SK-N-SH (cell line): ENCODE results near the gene RIN3. TPM values are rescaled to one million over a fixed set of nuclear protein-coding genes. Genes with fewer than 3 reads are reported as not detected.

ENCODE experiments used
- CTCF ChIA-PET: fragments of 300-600, 350-600 bp; formaldehyde crosslinking; extraction: SDS; loops from one replicate; lab custom pipeline; 2021; lab: Yijun Ruan, JAX
- POLR2A ChIA-PET: fragments of 350-600 bp; sonication (Branson Sonifier 250); formaldehyde crosslinking; extraction: SDS; loops from one replicate; lab custom pipeline; 2020; ENCODE audit warnings: antibody characterized with exemption, inconsistent platforms; lab: Yijun Ruan, JAX
- DNase-seq: peaks from one replicate; pipeline ENCODE4 v3.0.0; 2012
- H2AFZ ChIP-seq: fragments of 200-600 bp; sonication (generic); 2 replicates; pipeline ENCODE4 v1.8.1; 2016; ENCODE audit warnings: antibody characterized with exemption, mild to moderate bottlenecking, low read depth
- H3F3A ChIP-seq: fragments of 200-600 bp; sonication (generic); replicated peaks from 2 replicates; pipeline ENCODE3; 2016; ENCODE audit warnings: antibody characterized with exemption, mild to moderate bottlenecking; ENCODE audit not compliant: insufficient read depth
- H3K27ac ChIP-seq, 2 experiments: fragments of 200-500 bp in 1 of 2; fragments of 200-600 bp in 1 of 2; sonication (Bioruptor generic) in 1 of 2; sonication (generic), shearing (Covaris generic) in 1 of 2; 2 replicates each; pipeline versions ENCODE4 v1.5.1 to v1.6.1; 2014 to 2016; ENCODE audit warnings: low read depth in 2 of 2, inconsistent platforms in 1 of 2, low read length in 1 of 2, mild to moderate bottlenecking in 1 of 2, mixed read lengths in 1 of 2
- H3K27me3 ChIP-seq: fragments of 200-600 bp; sonication (generic), shearing (Covaris generic); 2 replicates; pipeline ENCODE4 v1.6.1; 2016; ENCODE audit warnings: mixed run types; ENCODE audit not compliant: insufficient read depth
- H3K36me3 ChIP-seq, 2 experiments: fragments of 200-500 bp in 1 of 2; fragments of 200-600 bp in 1 of 2; sonication (Bioruptor generic) in 1 of 2; sonication (generic) in 1 of 2; replicated peaks in 1 of 2; 2 replicates each; pipeline versions ENCODE3 to v1.5.1; 2014 to 2016; ENCODE audit warnings: low read length in 1 of 2, mild to moderate bottlenecking in 1 of 2; ENCODE audit not compliant: insufficient read depth in 2 of 2, control insufficient read depth in 1 of 2
- H3K4me1 ChIP-seq, 2 experiments: fragments of 200-500 bp in 1 of 2; fragments of 200-600 bp in 1 of 2; sonication (Bioruptor generic) in 1 of 2; sonication (generic), shearing (Covaris generic) in 1 of 2; 2 replicates each; pipeline versions ENCODE4 v1.5.1 to v1.6.1; 2014 to 2016; ENCODE audit warnings: low read depth in 1 of 2, low read length in 1 of 2, mixed run types in 1 of 2; ENCODE audit not compliant: insufficient read depth in 2 of 2, control insufficient read depth in 1 of 2
- H3K4me2 ChIP-seq: fragments of 200-600 bp; sonication (generic), shearing (Covaris generic); 2 replicates; pipeline ENCODE4 v1.6.1; 2017; ENCODE audit warnings: mixed run types
- H3K4me3 ChIP-seq, 2 experiments: fragments of 200-500 bp in 1 of 2; fragments of 200-600 bp in 1 of 2; sonication (Bioruptor generic) in 1 of 2; sonication (generic), shearing (Covaris generic) in 1 of 2; 2 replicates each; pipeline versions ENCODE4 v1.5.1 to v1.8.1; 2014 to 2016; ENCODE audit warnings: low read depth in 2 of 2, inconsistent platforms in 1 of 2, low read length in 1 of 2, mild to moderate bottlenecking in 1 of 2, mixed read lengths in 1 of 2, moderate library complexity in 1 of 2
- H3K79me2 ChIP-seq: fragments of 200-600 bp; sonication (generic); 2 replicates; pipeline ENCODE4 v1.8.1; 2017; ENCODE audit warnings: mild to moderate bottlenecking; ENCODE audit not compliant: insufficient read depth
- H3K9ac ChIP-seq: fragments of 200-600 bp; sonication (generic); 2 replicates; pipeline ENCODE4 v1.6.1; 2017; ENCODE audit warnings: mixed run types
- H3K9me2 ChIP-seq: fragments of 200-600 bp; sonication (generic); 2 replicates; pipeline ENCODE4 v1.6.1; 2017; ENCODE audit warnings: mixed run types
- H3K9me3 ChIP-seq: fragments of 200-600 bp; sonication (generic); 2 replicates; pipeline ENCODE4 v1.6.1; 2017; ENCODE audit warnings: mixed run types, mild to moderate bottlenecking, moderate library complexity
- H4K20me1 ChIP-seq: fragments of 200-600 bp; sonication (generic); 2 replicates; pipeline ENCODE4 v1.6.1; 2017; ENCODE audit warnings: mild to moderate bottlenecking, mixed run types; ENCODE audit not compliant: insufficient read depth
- CHD2 ChIP-seq: fragments of 150-350 bp; IDR thresholded peaks from 2 replicates; pipeline ENCODE4 v1.6.1; 2018; ENCODE audit warnings: low read length; ENCODE audit not compliant: partially characterized antibody
- CTCF ChIP-seq: fragments of 200-600 bp; sonication (generic); IDR thresholded peaks from 2 replicates; pipeline ENCODE4 v1.6.1; 2017; ENCODE audit warnings: antibody characterized with exemption, mild to moderate bottlenecking, moderate library complexity
- EP300 ChIP-seq, 2 experiments: IDR thresholded peaks; 2 replicates each; pipeline versions ENCODE4 v1.4.0 to v1.6.1; 2012; ENCODE audit warnings: borderline replicate concordance in 1 of 2, low read depth in 1 of 2, low read length in 1 of 2
- EZH2phosphoT487 ChIP-seq: fragments of 200-600 bp; sonication (generic); IDR thresholded peaks from 2 replicates; pipeline ENCODE4 v1.6.1; 2017; ENCODE audit warnings: low read depth, mixed run types, mild to moderate bottlenecking, antibody characterized with exemption, moderate library complexity, borderline replicate concordance
- FOXJ3 ChIP-seq: sonication (generic); formaldehyde crosslinking; IDR thresholded peaks from 2 replicates; pipeline ENCODE4 v1.5.1; 2020; ENCODE audit warnings: mild to moderate bottlenecking, missing genetic modification reagents
- FOXM1 ChIP-seq: IDR thresholded peaks from 2 replicates; pipeline ENCODE4 v1.4.0; 2012; ENCODE audit warnings: low read depth, mild to moderate bottlenecking
- MAX ChIP-seq: IDR thresholded peaks from 2 replicates; pipeline ENCODE4 v1.4.0; 2012; ENCODE audit warnings: low read depth
- MXI1 ChIP-seq: IDR thresholded peaks from 2 replicates; pipeline ENCODE4 v1.6.1; 2012; ENCODE audit warnings: mild to moderate bottlenecking, low read depth, low read length, improper control_type of control experiment
- NFIC ChIP-seq: IDR thresholded peaks from 2 replicates; pipeline ENCODE4 v1.4.0; 2012; ENCODE audit warnings: borderline replicate concordance
- RAD21 ChIP-seq: IDR thresholded peaks from 2 replicates; pipeline ENCODE4 v1.6.1; 2012; ENCODE audit warnings: mild to moderate bottlenecking, low read length
- RFX5 ChIP-seq: IDR thresholded peaks from 2 replicates; pipeline ENCODE4 v1.6.1; 2012; ENCODE audit warnings: mild to moderate bottlenecking, improper control_type of control experiment, low read length
- TEAD4 ChIP-seq: IDR thresholded peaks from 2 replicates; pipeline ENCODE4 v1.4.0; 2012; ENCODE audit warnings: mild to moderate bottlenecking, borderline replicate concordance; ENCODE audit not compliant: insufficient read depth
- USF2 ChIP-seq: fragments of 150-350 bp; IDR thresholded peaks from 2 replicates; pipeline ENCODE4 v1.6.1; 2017; ENCODE audit warnings: antibody characterized with exemption, low read length, low read depth, borderline replicate concordance
- WGBS: methylation state at CpG from one replicate; pipeline ENCODE4 v1.1.6; 2017; ENCODE audit warnings: low lambda C conversion rate; 5-methylcytosine and 5-hydroxymethylcytosine counted together
- polyA plus RNA-seq, 3 experiments: library from polyadenylated mRNA; depleted of rRNA; stranded (reverse); fragments of >200 nt; gene quantifications; 2 replicates each; pipeline ENCODE4 v1.2.3, GENCODE V29; 2012
- TF ChIP-seq, protein P1 (sequence below): IDR thresholded peaks from 2 replicates; pipeline ENCODE4; 2012

RIN3 gene
- polyA plus RNA-seq, 1 of the 3 experiments (the other 2 are of a cell fraction), result 12.4 TPM

DNA sequence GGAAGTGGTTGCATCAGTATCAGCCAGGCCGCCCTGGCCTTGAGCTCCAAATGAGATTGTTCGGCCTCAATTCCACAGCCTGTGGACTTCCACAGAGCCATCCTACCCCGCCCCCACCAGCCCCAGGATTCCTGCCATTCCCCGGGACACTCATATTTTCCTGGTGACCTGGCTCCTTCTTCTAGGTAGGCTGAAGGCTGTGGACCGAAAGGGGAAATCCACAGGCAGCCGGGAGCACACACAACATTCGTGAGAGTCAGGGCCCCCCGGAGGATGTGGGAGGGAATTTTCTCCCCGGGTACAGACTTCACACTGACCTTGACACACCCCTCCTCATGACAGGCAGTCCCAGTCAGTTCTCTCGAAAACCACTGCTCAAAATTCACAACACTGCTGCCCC is 39.9 kb downstream of the RIN3 start:
- H3K4me3 ChIP-seq, result no peak overlapping the region
- no peak overlapping the region for H3K4me2 ChIP-seq
- H3K79me2 ChIP-seq, result peaks cover 6% of the 10 kb centered on the region; the same call in 1 of the 2 replicates
- H3F3A ChIP-seq, result peaks cover 4% of the 10 kb centered on the region
- no peaks in the 10 kb centered on the region for H4K20me1 ChIP-seq
- ChIA-PET CTCF (no interaction called here), POLR2A (no interaction called here)
- no peaks in the 10 kb centered on the region for H3K9me2 ChIP-seq
- H3K27ac ChIP-seq, result no peak overlapping the region
- DNase-seq, result no peak
- 43% methylated on average over 7 of the region's 10 CpGs for whole genome bisulfite sequencing
- no peak overlapping the region for H2AFZ ChIP-seq
- H3K27me3 ChIP-seq, result no peaks in the 10 kb centered on the region
- H3K36me3 ChIP-seq, result peaks cover 9 to 12% of the 10 kb centered on the region in 2 experiments
- TF ChIP-seq CTCF (peak; percentile 26; the same call in 1 of the 2 replicates), EP300 (IDR thresholded peaks at IDR 0.05; ENCODE audit: borderline replicate concordance in 1 of 2, low read depth in 1 of 2, low read length in 1 of 2) (no peak), TEAD4 (no peak)
- H3K9me3 ChIP-seq, result no peaks in the 10 kb centered on the region
- H3K9ac ChIP-seq, result no peak overlapping the region
- peaks cover 0 to 5% of the 10 kb centered on the region in 2 experiments; a peak in 1 of 4 replicates for H3K4me1 ChIP-seq

DNA sequence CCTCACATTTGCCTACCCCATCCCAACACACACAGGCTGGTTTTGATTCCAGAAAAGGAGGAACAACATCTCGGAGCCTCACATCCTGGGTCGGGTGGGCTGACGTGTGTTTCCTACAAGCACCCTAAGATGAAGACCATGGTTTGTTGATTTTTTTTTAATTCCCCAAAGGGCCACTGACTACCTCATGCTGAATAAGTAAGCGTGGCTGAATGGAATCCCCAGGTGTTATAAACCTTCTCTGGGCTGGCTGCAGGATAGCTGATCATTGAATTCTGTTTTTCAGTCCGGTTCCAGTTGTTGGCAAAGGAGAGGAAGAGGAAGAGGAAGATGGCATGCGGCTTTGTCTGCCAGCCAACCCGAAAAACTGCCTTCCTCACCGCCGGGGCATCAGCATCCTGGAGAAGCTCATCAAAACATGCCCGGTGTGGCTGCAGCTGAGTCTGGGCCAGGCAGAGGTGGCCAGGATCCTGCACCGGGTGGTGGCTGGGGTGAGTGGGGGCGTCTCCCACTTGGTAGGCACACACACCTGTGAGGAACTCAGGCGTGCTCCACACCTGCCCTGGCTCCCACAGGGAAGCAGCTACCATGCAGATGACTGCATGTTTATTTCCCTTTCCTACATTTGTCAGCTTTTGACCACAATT is 42.0 kb downstream of the RIN3 start:
- Histone ChIP-seq H3F3A (peaks cover 2% of the 10 kb centered on the region), H3K9me3 (no peaks in the 10 kb centered on the region), H3K9ac (no peak overlapping the region), H3K27ac (no peak overlapping the region), H4K20me1 (no peaks in the 10 kb centered on the region), H3K4me3 (no peak overlapping the region), H3K9me2 (no peaks in the 10 kb centered on the region), H3K4me2 (no peak overlapping the region), H2AFZ (no peak overlapping the region), H3K36me3 (peaks cover 14 to 17% of the 10 kb centered on the region in 2 experiments), H3K79me2 (peaks cover 6% of the 10 kb centered on the region; the same call in 1 of the 2 replicates), H3K4me1 (peaks cover 0 to 5% of the 10 kb centered on the region in 2 experiments; a peak in 1 of 4 replicates), H3K27me3 (no peaks in the 10 kb centered on the region)
- WGBS, result 77% methylated on average over 11 of the region's 13 CpGs
- ChIA-PET CTCF (interaction anchor here (1.3 kb wide), 1 partner anchor 9 kb away, joined by 3 read pairs; no protein-coding TSS in a partner anchor), POLR2A (no interaction called here)
- TF ChIP-seq NFIC, result no peak
- TF ChIP-seq CHD2, result no peak
- TF ChIP-seq FOXM1, result no peak
- TF ChIP-seq RAD21, result no peak
- TF ChIP-seq RFX5, result no peak
- TF ChIP-seq MXI1, result no peak
- TF ChIP-seq, protein P1, sequence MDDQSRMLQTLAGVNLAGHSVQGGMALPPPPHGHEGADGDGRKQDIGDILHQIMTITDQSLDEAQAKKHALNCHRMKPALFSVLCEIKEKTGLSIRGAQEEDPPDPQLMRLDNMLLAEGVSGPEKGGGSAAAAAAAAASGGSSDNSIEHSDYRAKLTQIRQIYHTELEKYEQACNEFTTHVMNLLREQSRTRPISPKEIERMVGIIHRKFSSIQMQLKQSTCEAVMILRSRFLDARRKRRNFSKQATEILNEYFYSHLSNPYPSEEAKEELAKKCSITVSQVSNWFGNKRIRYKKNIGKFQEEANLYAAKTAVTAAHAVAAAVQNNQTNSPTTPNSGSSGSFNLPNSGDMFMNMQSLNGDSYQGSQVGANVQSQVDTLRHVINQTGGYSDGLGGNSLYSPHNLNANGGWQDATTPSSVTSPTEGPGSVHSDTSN, result no peak
- TF ChIP-seq USF2, result no peak
- TF ChIP-seq FOXJ3 (CRISPR knock-in tag), result no peak
- no peak for TF ChIP-seq MAX
- no peak for TF ChIP-seq EZH2phosphoT487
- no peak for DNase-seq
